SU-DHL-6 (cell line): ENCODE data around the gene RAB10.

ENCODE experiments used
- H2AFZ ChIP-seq: fragments of 200-600 bp; sonication (generic); 2 replicates; pipeline ENCODE4 v1.6.1; 2014; ENCODE audit warnings: low read depth, mild to moderate bottlenecking, moderate library complexity, mixed read lengths, antibody characterized with exemption, low read length; ENCODE audit not compliant: severe bottlenecking
- H3F3A ChIP-seq: fragments of 200-600 bp; shearing (Covaris generic); 2 replicates; pipeline ENCODE4 v1.6.0; 2016; ENCODE audit warnings: antibody characterized with exemption, mild to moderate bottlenecking; ENCODE audit not compliant: insufficient read depth
- H3K27ac ChIP-seq: fragments of 200-600 bp; sonication (generic); 2 replicates; pipeline ENCODE4 v1.5.1; 2016; ENCODE audit warnings: low read depth, mild to moderate bottlenecking, low read length, moderate library complexity, mixed read lengths
- H3K27me3 ChIP-seq: fragments of 200-600 bp; sonication (generic), shearing (Covaris generic); 2 replicates; pipeline ENCODE4 v1.6.0; 2014; ENCODE audit warnings: mild to moderate bottlenecking, low read length
- H3K36me3 ChIP-seq: fragments of 200-600 bp; sonication (generic); 2 replicates; pipeline ENCODE4 v1.6.1; 2014; ENCODE audit warnings: mild to moderate bottlenecking, low read length, mixed read lengths
- H3K4me2 ChIP-seq: fragments of 300-600, 200-600 bp; shearing (Covaris generic), sonication (generic); 2 replicates; pipeline ENCODE4 v1.6.0; 2014; ENCODE audit warnings: low read length, low read depth, mild to moderate bottlenecking; ENCODE audit not compliant: poor library complexity, severe bottlenecking
- H3K4me3 ChIP-seq: fragments of 200-600 bp; sonication (generic); 2 replicates; pipeline ENCODE4 v1.5.1; 2014; ENCODE audit warnings: antibody characterized with exemption, low read length, mild to moderate bottlenecking, mixed read lengths; ENCODE audit not compliant: insufficient read depth, poor library complexity, severe bottlenecking
- H3K79me2 ChIP-seq: fragments of 200-600 bp; sonication (generic); 2 replicates; pipeline ENCODE4 v1.6.1; 2014; ENCODE audit warnings: mild to moderate bottlenecking, low read length, moderate library complexity; ENCODE audit not compliant: insufficient read depth
- H3K9ac ChIP-seq: fragments of 200-600 bp; sonication (generic); 2 replicates; pipeline ENCODE4 v1.7.0; 2014; ENCODE audit warnings: mild to moderate bottlenecking, low read length
- H3K9me2 ChIP-seq: fragments of 200-600 bp; sonication (generic); replicated peaks from 2 replicates; pipeline ENCODE4 v1.6.1; 2014; ENCODE audit warnings: low read length; ENCODE audit not compliant: insufficient read depth
- H3K9me3 ChIP-seq: fragments of 200-600 bp; sonication (generic); 2 replicates; pipeline ENCODE4 v1.6.1; 2014; ENCODE audit warnings: low read length, mixed read lengths; ENCODE audit not compliant: insufficient read depth
- H4K20me1 ChIP-seq: fragments of 200-600 bp; sonication (generic); 2 replicates; pipeline ENCODE4 v1.6.1; 2014; ENCODE audit warnings: low read depth, mild to moderate bottlenecking, antibody characterized with exemption, low read length, moderate library complexity, mixed read lengths
- CTCF ChIP-seq: fragments of 200-600 bp; sonication (generic); IDR thresholded peaks from one replicate; pipeline ENCODE4 v1.5.1; 2017; ENCODE audit warnings: antibody characterized with exemption, mild to moderate bottlenecking, low read length, moderate library complexity; ENCODE audit not compliant: insufficient read depth, poor library complexity, severe bottlenecking
- EZH2phosphoT487 ChIP-seq: fragments of 200-600 bp; sonication (generic), shearing (Covaris generic); conservative IDR thresholded peaks from 2 replicates; pipeline ENCODE4 v1.6.1; 2018; ENCODE audit warnings: mild to moderate bottlenecking, antibody characterized with exemption, low read length, moderate library complexity, mixed read lengths

The RAB10 gene

GRCh38 chr2:26034637-26034992 is 731 bp downstream of the RAB10 start:
- no peak for TF ChIP-seq CTCF
- TF ChIP-seq EZH2phosphoT487, result no peak
- Histone ChIP-seq H3K4me3 (peak overlapping the region; percentile 74), H3K36me3 (peaks cover 4% of the 10 kb centered on the region; the same call in 1 of the 2 replicates), H3K4me2 (peak overlapping the region; percentile 92), H3K9ac (peak overlapping the region; percentile 87), H3K9me3 (no peaks in the 10 kb centered on the region), H4K20me1 (peaks cover 19% of the 10 kb centered on the region), H3K27ac (peak overlapping the region; percentile 72), H3K27me3 (no peaks in the 10 kb centered on the region), H3K79me2 (peaks cover 57% of the 10 kb centered on the region), H2AFZ (no peak overlapping the region), H3F3A (no peaks in the 10 kb centered on the region), H3K9me2 (no peaks in the 10 kb centered on the region)

DNA sequence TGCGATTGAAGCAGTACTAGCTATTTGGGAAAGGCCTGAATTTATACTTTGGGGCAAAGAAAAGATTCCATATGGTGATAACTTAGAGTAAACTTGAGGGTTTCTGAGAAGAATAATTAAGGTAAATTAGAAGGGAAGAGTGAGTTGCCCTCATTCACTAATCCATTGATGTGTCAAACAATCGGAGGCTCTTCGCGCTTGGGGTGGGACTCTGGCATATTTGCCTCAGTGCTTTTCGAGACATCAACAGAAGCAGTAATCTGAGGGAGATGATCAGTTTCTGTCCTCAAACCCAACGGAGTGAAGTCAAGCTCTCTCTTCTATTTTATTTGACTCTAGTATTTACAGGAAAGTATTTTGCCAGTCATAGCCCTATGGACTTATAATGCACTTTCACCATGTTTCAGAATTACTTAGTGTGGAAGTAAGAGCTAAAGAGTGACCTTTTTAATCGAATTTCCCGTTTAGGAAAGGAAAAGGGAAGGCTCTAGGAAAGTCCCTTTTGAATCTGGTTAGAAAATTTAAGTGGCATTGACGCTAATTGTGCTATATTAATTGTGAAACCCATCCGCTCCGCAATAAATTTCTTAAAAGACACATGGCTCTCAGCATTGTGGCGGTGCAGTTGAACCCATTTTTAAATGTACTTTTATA is 1.3 kb downstream of the RAB10 start:
- Histone ChIP-seq H3K27ac (peak overlapping the region; percentile 72; the same call in 1 of the 2 replicates), H3K4me2 (peak overlapping the region; percentile 92), H3K4me3 (peak overlapping the region; percentile 74), H3K9me2 (no peaks in the 10 kb centered on the region), H4K20me1 (peaks cover 25% of the 10 kb centered on the region), H3K9me3 (no peaks in the 10 kb centered on the region), H3K9ac (peak overlapping the region; percentile 87), H3K36me3 (peaks cover 7% of the 10 kb centered on the region), H2AFZ (no peak overlapping the region), H3K27me3 (no peaks in the 10 kb centered on the region), H3K79me2 (peaks cover 63% of the 10 kb centered on the region), H3F3A (no peaks in the 10 kb centered on the region)
- TF ChIP-seq CTCF, result no peak
- no peak for TF ChIP-seq EZH2phosphoT487

- Histone ChIP-seq H3K9me2 (no peaks in the 10 kb centered on the region), H3K4me2 (no peak overlapping the region), H3K27me3 (no peaks in the 10 kb centered on the region), H3K27ac (no peak overlapping the region), H3K4me3 (no peak overlapping the region), H3K79me2 (peaks cover 100% of the 10 kb centered on the region), H3K9ac (no peak overlapping the region), H3K36me3 (peaks cover 7% of the 10 kb centered on the region), H4K20me1 (peaks cover 31% of the 10 kb centered on the region), H2AFZ (no peak overlapping the region), H3F3A (no peaks in the 10 kb centered on the region), H3K9me3 (no peaks in the 10 kb centered on the region)
- TF ChIP-seq CTCF, result no peak
- TF ChIP-seq EZH2phosphoT487, result no peak
Observed at GRCh38 chr2:26039603-26040323, 5.9 kb downstream of the RAB10 start.
